Measurements from ENCODE around the gene TNFRSF19. TPM values are rescaled to one million over a fixed set of nuclear protein-coding genes. Genes with fewer than 3 reads are reported as not detected.

The TNFRSF19 gene
- total and polyA plus RNA-seq, 2 of the 13 experiments (the other 11 are each of a cell fraction or from before 2014, with no cell fraction given), result 75.3 to 77.7 TPM

DNA sequence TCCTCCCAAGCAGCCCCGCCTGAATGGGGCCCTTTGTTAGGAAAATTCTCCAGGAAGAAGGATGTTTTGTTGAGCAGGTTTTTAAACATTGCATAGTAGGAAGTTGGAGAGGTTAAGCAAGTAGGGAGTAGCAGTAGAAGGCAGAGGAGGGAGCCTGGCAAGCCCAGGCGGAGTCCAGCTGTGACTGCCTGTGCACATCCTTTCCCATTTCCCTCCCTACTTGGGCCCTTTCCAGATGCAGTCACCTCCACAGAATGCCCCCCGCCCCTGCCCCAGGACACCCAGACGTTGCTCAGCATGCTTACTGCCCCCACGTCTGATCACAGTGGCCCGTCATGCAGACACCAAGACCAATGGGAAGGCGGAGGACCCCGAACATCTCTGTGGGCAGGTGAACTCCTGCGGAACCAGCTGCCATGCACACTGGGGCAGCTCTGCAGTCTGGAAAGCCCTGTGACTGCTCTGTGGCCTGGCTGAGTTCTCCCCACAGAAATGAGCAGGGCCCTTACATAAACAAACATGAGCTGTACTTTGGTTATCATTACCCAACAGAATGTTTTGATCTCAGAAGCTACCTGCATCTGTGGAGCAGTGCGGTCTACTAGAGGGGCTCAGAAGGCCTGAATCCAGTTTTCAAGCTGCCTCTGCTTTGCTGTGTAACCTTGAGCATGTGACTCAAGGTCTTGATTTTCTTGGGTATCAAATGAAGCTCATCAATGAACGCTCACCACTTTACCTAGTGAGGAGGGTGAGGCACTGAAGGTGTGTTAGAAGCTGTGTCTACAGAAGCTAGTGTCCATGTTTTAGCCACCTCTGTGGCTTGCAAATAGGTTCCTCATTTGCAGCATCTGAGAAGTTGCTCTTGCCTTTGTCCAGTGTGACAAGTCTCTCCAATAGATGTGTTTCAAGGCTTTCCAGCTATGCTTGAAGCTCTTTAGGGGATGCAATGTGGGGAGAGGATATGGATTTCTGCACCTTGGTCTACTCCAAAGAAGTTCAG lies 84.2 kb downstream of the TNFRSF19 start (continued):
- TF ChIP-seq, protein P1, sequence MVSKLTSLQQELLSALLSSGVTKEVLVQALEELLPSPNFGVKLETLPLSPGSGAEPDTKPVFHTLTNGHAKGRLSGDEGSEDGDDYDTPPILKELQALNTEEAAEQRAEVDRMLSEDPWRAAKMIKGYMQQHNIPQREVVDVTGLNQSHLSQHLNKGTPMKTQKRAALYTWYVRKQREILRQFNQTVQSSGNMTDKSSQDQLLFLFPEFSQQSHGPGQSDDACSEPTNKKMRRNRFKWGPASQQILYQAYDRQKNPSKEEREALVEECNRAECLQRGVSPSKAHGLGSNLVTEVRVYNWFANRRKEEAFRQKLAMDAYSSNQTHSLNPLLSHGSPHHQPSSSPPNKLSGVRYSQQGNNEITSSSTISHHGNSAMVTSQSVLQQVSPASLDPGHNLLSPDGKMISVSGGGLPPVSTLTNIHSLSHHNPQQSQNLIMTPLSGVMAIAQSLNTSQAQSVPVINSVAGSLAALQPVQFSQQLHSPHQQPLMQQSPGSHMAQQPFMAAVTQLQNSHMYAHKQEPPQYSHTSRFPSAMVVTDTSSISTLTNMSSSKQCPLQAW (CRISPR knock-in tag; IDR thresholded peaks at IDR 0.05), result no peak
- TF ChIP-seq TAF1 (CRISPR knock-in tag; IDR thresholded peaks at IDR 0.05) (peak; percentile 38; the same call in 1 of the 2 replicates), ZNF749 (CRISPR knock-in tag; IDR thresholded peaks at IDR 0.05; ENCODE audit: borderline replicate concordance) (no peak), STAG1 (CRISPR knock-in tag; IDR thresholded peaks at IDR 0.05) (0 out of 2 replicates have a peak, but pooled peaks have one; percentile 9), ZNF260 (CRISPR knock-in tag; IDR thresholded peaks at IDR 0.05; ENCODE audit: borderline replicate concordance, low read depth) (no peak), ATF7-NPFF (CRISPR knock-in tag; IDR thresholded peaks at IDR 0.05; ENCODE audit: low read depth) (no peak), KAT2B (IDR thresholded peaks at IDR 0.05; ENCODE audit: borderline replicate concordance, low read depth, low read length) (no peak), ZNF639 (CRISPR knock-in tag; conservative IDR thresholded peaks at IDR 0.05) (no peak), MXI1 (IDR thresholded peaks at IDR 0.05; ENCODE audit: borderline replicate concordance, low read depth, low read length) (0 out of 3 replicates have a peak, but pooled peaks have one; percentile 29), KLF11 (CRISPR knock-in tag; IDR thresholded peaks at IDR 0.05) (no peak), RFXANK (CRISPR knock-in tag; IDR thresholded peaks at IDR 0.05) (no peak), KMT2B (CRISPR knock-in tag; IDR thresholded peaks at IDR 0.05) (peak; percentile 41; the same call in 1 of the 2 replicates), ZNF614 (CRISPR knock-in tag; IDR thresholded peaks at IDR 0.05; ENCODE audit: borderline replicate concordance) (0 out of 2 replicates have a peak, but pooled peaks have one; percentile 67), NFYC (CRISPR knock-in tag; IDR thresholded peaks at IDR 0.05) (no peak), TP53 (CRISPR knock-in tag; conservative IDR thresholded peaks at IDR 0.05) (no peak), ZC3H4 (CRISPR knock-in tag; IDR thresholded peaks at IDR 0.05; ENCODE audit: borderline replicate concordance) (no peak), NR0B2 (CRISPR knock-in tag; IDR thresholded peaks at IDR 0.05) (no peak), CHD2 (IDR thresholded peaks at IDR 0.05; ENCODE audit: low read depth, low read length) (no peak), ZSCAN5A (CRISPR knock-in tag; IDR thresholded peaks at IDR 0.05; ENCODE audit: borderline replicate concordance) (no peak), PATZ1 (CRISPR knock-in tag; IDR thresholded peaks at IDR 0.05) (0 out of 2 replicates have a peak, but pooled peaks have one; percentile 15), ZBTB8A (CRISPR knock-in tag; IDR thresholded peaks at IDR 0.05; ENCODE audit: borderline replicate concordance, low read depth) (no peak), REL (CRISPR knock-in tag; conservative IDR thresholded peaks at IDR 0.05) (no peak), ZSCAN22 (CRISPR knock-in tag; IDR thresholded peaks at IDR 0.05) (no peak)
